ENCODE data around the gene GRIK4. TPM values are rescaled to one million over a fixed set of nuclear protein-coding genes. Genes with fewer than 3 reads are reported as not detected.

The GRIK4 gene
- total and polyA plus RNA-seq, 2 donors from 2014 or later, result 0.25 TPM; not detected in 1

DNA sequence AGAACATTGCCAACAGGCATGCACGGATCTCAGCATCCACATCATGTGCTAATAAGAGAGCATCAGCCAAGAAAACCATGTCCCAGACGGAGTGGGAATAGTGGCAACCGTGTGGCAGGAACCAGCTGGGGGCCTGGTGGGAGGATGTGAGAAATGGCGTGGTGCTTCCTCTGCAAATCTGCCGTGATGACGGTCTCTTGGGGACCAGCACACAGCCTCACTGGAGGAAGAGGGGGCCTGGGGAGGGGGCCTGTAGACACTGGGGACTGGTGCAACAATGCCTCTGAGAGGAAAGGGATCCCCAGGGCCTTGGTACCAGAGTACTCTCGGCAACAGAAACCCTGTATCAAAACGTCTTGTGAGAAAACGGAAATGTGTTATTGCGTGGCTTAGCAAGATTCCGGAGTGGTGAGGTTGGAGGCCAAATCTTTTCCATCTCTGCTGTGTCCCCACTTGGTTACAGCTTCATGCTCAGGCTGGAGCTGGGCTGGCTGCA lies 358.0 kb downstream of the GRIK4 start:
- intact Hi-C loops (cut with DNase I), result no loop called here
- H3K9ac ChIP-seq (ENCODE audit: low read length in 3 of 3), result no peak overlapping the region
- FAIRE-seq (no peak), DNase-seq (no peak)
- H3K36me3 ChIP-seq (ENCODE audit: control insufficient read depth in 2 of 3, insufficient read depth in 3 of 3, low read length in 3 of 3), result no peaks in the 10 kb centered on the region
- no peak overlapping the region for H3K4me3 ChIP-seq (ENCODE audit: low read length in 3 of 3)
- H3K9me3 ChIP-seq (ENCODE audit: control insufficient read depth in 2 of 3, insufficient read depth in 1 of 3, low read length in 3 of 3), result no peaks in the 10 kb centered on the region
- H3K27me3 ChIP-seq (ENCODE audit: control insufficient read depth, insufficient read depth, low read length), result no peaks in the 10 kb centered on the region
- TF ChIP-seq, protein P1, sequence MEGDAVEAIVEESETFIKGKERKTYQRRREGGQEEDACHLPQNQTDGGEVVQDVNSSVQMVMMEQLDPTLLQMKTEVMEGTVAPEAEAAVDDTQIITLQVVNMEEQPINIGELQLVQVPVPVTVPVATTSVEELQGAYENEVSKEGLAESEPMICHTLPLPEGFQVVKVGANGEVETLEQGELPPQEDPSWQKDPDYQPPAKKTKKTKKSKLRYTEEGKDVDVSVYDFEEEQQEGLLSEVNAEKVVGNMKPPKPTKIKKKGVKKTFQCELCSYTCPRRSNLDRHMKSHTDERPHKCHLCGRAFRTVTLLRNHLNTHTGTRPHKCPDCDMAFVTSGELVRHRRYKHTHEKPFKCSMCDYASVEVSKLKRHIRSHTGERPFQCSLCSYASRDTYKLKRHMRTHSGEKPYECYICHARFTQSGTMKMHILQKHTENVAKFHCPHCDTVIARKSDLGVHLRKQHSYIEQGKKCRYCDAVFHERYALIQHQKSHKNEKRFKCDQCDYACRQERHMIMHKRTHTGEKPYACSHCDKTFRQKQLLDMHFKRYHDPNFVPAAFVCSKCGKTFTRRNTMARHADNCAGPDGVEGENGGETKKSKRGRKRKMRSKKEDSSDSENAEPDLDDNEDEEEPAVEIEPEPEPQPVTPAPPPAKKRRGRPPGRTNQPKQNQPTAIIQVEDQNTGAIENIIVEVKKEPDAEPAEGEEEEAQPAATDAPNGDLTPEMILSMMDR (IDR thresholded peaks at IDR 0.05; ENCODE audit: borderline replicate concordance, extremely low read depth, insufficient read depth), result no peak
- H3K4me1 ChIP-seq (ENCODE audit: control insufficient read depth in 2 of 3, insufficient read depth in 2 of 3, low read depth in 1 of 3, low read length in 3 of 3), result no peaks in the 10 kb centered on the region
- H3K27ac ChIP-seq (ENCODE audit: low read depth in 2 of 2, low read length in 2 of 2), result no peak overlapping the region

DNA sequence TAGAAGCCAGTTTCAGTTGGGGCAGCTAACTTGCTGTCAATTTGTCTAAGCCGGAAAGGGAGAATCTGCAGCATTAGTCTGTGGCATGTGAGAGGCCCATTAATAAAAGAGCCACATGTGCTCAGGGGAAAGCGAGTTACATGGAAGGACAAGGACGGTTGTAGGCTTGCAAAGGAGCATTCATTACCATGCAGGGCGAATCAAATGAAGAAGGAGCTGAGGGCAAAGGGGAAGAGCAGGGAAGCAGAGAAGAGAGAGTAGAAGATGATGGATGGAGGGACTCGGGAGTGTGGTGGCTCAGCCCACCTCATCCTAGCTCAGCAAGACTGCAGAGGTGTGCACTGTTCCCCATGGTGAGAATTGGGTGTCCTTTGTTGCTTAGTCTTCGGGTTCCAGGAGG lies 359.6 kb downstream of the GRIK4 start:
- no peaks in the 10 kb centered on the region for H3K27me3 ChIP-seq (ENCODE audit: control insufficient read depth, insufficient read depth, low read length)
- intact Hi-C loops (cut with DNase I), result no loop called here
- DNase-seq (no peak), FAIRE-seq (no peak)
- TF ChIP-seq, protein P1 (IDR thresholded peaks at IDR 0.05; ENCODE audit: borderline replicate concordance, extremely low read depth, insufficient read depth), result no peak
- no peak overlapping the region for H3K9ac ChIP-seq (ENCODE audit: low read length in 3 of 3)
- no peaks in the 10 kb centered on the region for H3K4me1 ChIP-seq (ENCODE audit: control insufficient read depth in 2 of 3, insufficient read depth in 2 of 3, low read depth in 1 of 3, low read length in 3 of 3)
- H3K36me3 ChIP-seq (ENCODE audit: control insufficient read depth in 2 of 3, insufficient read depth in 3 of 3, low read length in 3 of 3), result no peaks in the 10 kb centered on the region
- H3K27ac ChIP-seq (ENCODE audit: low read depth in 2 of 2, low read length in 2 of 2), result no peak overlapping the region
- H3K4me3 ChIP-seq (ENCODE audit: low read length in 3 of 3), result no peak overlapping the region
- no peaks in the 10 kb centered on the region for H3K9me3 ChIP-seq (ENCODE audit: control insufficient read depth in 2 of 3, insufficient read depth in 1 of 3, low read length in 3 of 3)

DNA sequence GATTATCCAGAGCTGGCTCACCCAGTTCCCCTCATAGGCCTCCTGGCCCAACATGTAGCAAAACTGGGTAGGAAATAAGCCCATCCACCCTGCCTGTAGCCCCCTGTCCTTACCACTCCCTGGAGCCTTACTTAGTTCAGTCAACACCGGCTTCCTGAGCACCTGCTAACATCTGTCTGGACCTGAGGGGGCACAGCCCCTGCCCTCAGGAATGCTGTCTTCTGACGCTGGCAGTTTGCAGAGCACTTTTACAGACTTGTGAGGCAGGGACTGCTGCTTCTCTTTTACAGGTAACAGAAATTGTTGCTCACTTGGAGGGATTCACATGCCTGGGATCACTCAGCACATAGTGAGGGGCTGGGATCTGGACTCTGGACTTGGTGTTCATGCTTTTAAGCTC lies 360.4 kb downstream of the GRIK4 start:
- DNase-seq (no peak), FAIRE-seq (no peak)
- Histone ChIP-seq H3K4me1 (ENCODE audit: control insufficient read depth in 2 of 3, insufficient read depth in 2 of 3, low read depth in 1 of 3, low read length in 3 of 3) (no peaks in the 10 kb centered on the region), H3K9me3 (ENCODE audit: control insufficient read depth in 2 of 3, insufficient read depth in 1 of 3, low read length in 3 of 3) (no peaks in the 10 kb centered on the region), H3K27ac (ENCODE audit: low read depth in 2 of 2, low read length in 2 of 2) (no peak overlapping the region), H3K9ac (ENCODE audit: low read length in 3 of 3) (no peak overlapping the region), H3K4me3 (ENCODE audit: low read length in 3 of 3) (no peak overlapping the region), H3K27me3 (ENCODE audit: control insufficient read depth, insufficient read depth, low read length) (no peaks in the 10 kb centered on the region), H3K36me3 (ENCODE audit: control insufficient read depth in 2 of 3, insufficient read depth in 3 of 3, low read length in 3 of 3) (no peaks in the 10 kb centered on the region)
- intact Hi-C loops (cut with DNase I), result no loop called here
- TF ChIP-seq, protein P1 (IDR thresholded peaks at IDR 0.05; ENCODE audit: borderline replicate concordance, extremely low read depth, insufficient read depth), result no peak

Measured in kidney (tissue), 14 donors.